Breast epithelium (tissue), 4 donors: ENCODE results near the gene MRTFB. TPM values are rescaled to one million over a fixed set of nuclear protein-coding genes. Genes with fewer than 3 reads are reported as not detected.
A peak's percentile ranks its signal among the peaks of the same experiment; 100 is the strongest.

Experiments used
- DNase-seq, 2 donors: peaks; one replicate each; pipeline ENCODE4 v3.0.0-alpha.2; 2019; ENCODE audit warnings: low spot score in 2 of 2
- H3K27ac ChIP-seq, 2 donors: fragments of 200-600 bp; sonication (generic) in 1 of 2; one replicate each; pipeline ENCODE4 v1.5.1; 2016 to 2019; ENCODE audit warnings: mild to moderate bottlenecking in 1 of 2
- H3K27me3 ChIP-seq, 2 donors: fragments of 200-600 bp; sonication (generic) in 1 of 2; one replicate each; pipeline versions ENCODE4 v1.5.1 to v1.6.0; 2017 to 2019; ENCODE audit warnings: control low read depth in 1 of 2, mild to moderate bottlenecking in 1 of 2
- H3K36me3 ChIP-seq: fragments of 200-600 bp; one replicate; pipeline ENCODE4 v1.5.1; 2019
- H3K4me1 ChIP-seq, 2 donors: fragments of 200-600 bp; sonication (generic); one replicate each; pipeline ENCODE4 v1.5.1; 2016 to 2019; ENCODE audit warnings: control low read depth in 1 of 2
- H3K4me3 ChIP-seq, 3 donors: fragments of 200-600 bp; sonication (generic); 1 replicate in 2 of 3; 2 replicates in 1 of 3; pipeline ENCODE4 v1.5.1; 2016 to 2019; ENCODE audit warnings: mild to moderate bottlenecking in 3 of 3, moderate library complexity in 2 of 3
- H3K9me3 ChIP-seq, 2 donors: fragments of 200-600 bp; sonication (generic) in 1 of 2; one replicate each; pipeline ENCODE4 v1.5.1; 2016 to 2019; ENCODE audit warnings: control low read depth in 1 of 2
- POLR2A ChIP-seq: fragments of 450-650 bp; IDR thresholded peaks from one replicate; pipeline ENCODE4 v1.6.1; 2016; ENCODE audit warnings: antibody characterized with exemption, mild to moderate bottlenecking, moderate library complexity
- POLR2AphosphoS5 ChIP-seq, 3 donors: sonication (generic); formaldehyde crosslinking; IDR thresholded peaks; one replicate each; pipeline ENCODE4 v1.6.1; 2017; ENCODE audit warnings: antibody characterized with exemption in 3 of 3
- intact Hi-C: fragments of 100-400 bp; cut with DNase I; formaldehyde crosslinking; loops from one replicate; pipeline ENCODE4 v1.15.1; 2023; ENCODE audit warnings: low total_unique reads
- total RNA-seq, 3 donors: library from RNA; depleted of rRNA; stranded (reverse); fragments of >200 nt; gene quantifications; one replicate each; pipeline ENCODE4 v1.1.0, GENCODE V29; 2016
- TF ChIP-seq, protein P1 (sequence below), 3 donors: fragments of 450-650 bp; IDR thresholded peaks; one replicate each; pipeline ENCODE4 v1.5.1; 2016 to 2017; ENCODE audit warnings: antibody characterized with exemption in 3 of 3, mild to moderate bottlenecking in 3 of 3, moderate library complexity in 3 of 3

The MRTFB gene
- total RNA-seq, 3 donors from 2014 or later: 49.9 to 115 (median 83.6) TPM

DNA sequence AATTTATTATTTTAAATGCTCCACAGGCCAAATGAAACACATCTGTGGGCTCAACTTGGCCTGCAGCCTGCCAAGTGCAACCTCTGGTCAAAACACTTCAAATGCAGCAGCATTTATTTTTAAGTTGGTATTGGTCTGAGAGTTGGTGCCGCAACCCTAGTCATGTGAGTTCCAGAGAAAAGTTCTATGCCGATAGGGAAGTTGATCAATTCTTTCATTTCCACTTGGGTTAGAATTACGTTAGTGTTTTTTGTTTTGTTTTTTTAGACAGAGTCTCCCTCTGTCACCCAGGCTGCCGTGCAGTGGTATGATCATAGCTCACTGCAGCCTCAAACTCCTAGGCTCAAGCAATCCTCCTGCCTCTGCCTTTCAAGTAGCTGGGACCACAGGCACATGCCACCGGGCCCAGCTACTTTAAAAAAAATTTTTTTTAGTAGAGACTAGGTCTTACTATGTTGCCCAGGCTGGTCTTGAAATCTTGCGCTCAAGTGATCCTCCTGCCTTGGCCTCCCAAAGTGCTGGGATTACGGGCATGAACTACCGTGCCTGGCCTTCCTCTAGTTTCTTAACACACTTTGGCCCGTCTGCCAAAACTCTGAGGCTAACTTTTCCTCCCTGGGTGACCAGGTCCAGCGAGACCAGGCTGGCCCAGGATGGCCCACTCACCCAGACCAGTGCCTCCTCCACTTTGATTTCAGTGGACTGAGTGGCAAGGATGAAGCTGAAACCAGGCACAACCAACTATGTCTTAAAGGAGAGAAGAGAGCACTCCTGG lies 221.1 kb downstream of the MRTFB start:
- Histone ChIP-seq H3K4me1 (no peaks in the 10 kb centered on the region), H3K36me3 (no peaks in the 10 kb centered on the region), H3K27me3 (no peaks in the 10 kb centered on the region), H3K9me3 (peaks cover 11 to 18% of the 10 kb centered on the region in 2 donors), H3K4me3 (no peak overlapping the region), H3K27ac (no peak overlapping the region)
- TF ChIP-seq POLR2A: no peak
- no peak for TF ChIP-seq POLR2AphosphoS5 (IDR thresholded peaks at IDR 0.05)
- DNase-seq: no peak
- intact Hi-C loops: no loop called here

GRCh38 chr16:14296663-14297062 lies 225.5 kb downstream of the MRTFB start:
- Histone ChIP-seq H3K27me3 (no peaks in the 10 kb centered on the region), H3K36me3 (no peaks in the 10 kb centered on the region), H3K4me1 (no peaks in the 10 kb centered on the region), H3K4me3 (no peak overlapping the region), H3K27ac (no peak overlapping the region), H3K9me3 (no peaks in the 10 kb centered on the region)
- TF ChIP-seq POLR2AphosphoS5 (IDR thresholded peaks at IDR 0.05) (no peak), POLR2A (no peak)
- TF ChIP-seq, protein P1, sequence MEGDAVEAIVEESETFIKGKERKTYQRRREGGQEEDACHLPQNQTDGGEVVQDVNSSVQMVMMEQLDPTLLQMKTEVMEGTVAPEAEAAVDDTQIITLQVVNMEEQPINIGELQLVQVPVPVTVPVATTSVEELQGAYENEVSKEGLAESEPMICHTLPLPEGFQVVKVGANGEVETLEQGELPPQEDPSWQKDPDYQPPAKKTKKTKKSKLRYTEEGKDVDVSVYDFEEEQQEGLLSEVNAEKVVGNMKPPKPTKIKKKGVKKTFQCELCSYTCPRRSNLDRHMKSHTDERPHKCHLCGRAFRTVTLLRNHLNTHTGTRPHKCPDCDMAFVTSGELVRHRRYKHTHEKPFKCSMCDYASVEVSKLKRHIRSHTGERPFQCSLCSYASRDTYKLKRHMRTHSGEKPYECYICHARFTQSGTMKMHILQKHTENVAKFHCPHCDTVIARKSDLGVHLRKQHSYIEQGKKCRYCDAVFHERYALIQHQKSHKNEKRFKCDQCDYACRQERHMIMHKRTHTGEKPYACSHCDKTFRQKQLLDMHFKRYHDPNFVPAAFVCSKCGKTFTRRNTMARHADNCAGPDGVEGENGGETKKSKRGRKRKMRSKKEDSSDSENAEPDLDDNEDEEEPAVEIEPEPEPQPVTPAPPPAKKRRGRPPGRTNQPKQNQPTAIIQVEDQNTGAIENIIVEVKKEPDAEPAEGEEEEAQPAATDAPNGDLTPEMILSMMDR (IDR thresholded peaks at IDR 0.05): no peak
- intact Hi-C loops: no loop called here
- no peak for DNase-seq

DNA sequence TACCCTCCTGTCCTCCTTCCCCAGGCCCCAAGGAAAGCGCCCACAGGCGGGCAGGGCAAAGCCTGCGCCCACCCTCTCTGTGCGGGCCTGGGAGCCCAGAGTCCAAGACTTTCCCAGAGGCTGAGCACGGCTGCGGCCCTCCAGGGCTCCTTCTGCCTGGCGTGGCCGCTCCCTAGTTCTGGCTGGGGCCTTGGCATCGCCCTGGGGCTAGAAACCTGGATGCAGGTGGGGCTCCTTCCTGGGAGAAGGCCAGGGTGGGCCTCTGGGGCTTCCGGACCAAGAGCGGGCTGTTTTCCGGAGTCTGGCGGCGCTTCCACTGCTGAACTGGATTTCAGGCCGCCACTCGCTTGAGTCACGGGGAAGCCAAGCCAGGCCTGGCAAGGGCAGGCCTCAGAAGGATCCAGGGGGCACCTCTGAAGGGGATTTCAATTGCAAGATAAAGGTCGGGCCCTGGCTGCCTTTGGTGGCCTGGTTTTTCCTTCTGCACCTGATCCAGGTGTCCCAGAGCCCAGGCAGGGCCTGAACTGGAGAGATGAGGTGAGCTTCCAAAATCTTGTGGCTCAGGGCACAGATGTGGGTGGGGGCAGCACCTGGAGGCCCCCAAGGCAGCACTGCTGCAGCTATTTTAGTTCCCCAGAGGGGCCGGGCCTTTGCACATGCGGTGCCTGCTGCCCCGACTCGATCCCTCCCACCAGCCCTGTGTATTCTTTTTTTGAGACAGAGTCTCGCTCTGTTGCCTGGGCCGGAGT lies 227.4 kb downstream of the MRTFB start:
- H3K4me3 ChIP-seq: no peak overlapping the region
- intact Hi-C loops: no loop called here
- no peaks in the 10 kb centered on the region for H3K9me3 ChIP-seq
- TF ChIP-seq POLR2A: no peak
- no peak for TF ChIP-seq POLR2AphosphoS5 (IDR thresholded peaks at IDR 0.05)
- TF ChIP-seq, protein P1 (IDR thresholded peaks at IDR 0.05): no peak
- H3K36me3 ChIP-seq: no peaks in the 10 kb centered on the region
- DNase-seq: no peak
- no peaks in the 10 kb centered on the region for H3K27me3 ChIP-seq
- no peak overlapping the region for H3K27ac ChIP-seq
- no peaks in the 10 kb centered on the region for H3K4me1 ChIP-seq

- H3K9me3 ChIP-seq: no peaks in the 10 kb centered on the region
- peak overlapping the region; percentile 89 to 91 (median 90) for H3K4me3 ChIP-seq
- DNase-seq: peak; percentile 60 to 71
- H3K36me3 ChIP-seq: no peaks in the 10 kb centered on the region
- TF ChIP-seq POLR2A: no peak
- peak in 2 of 3 donors; percentile 19 to 38 for TF ChIP-seq POLR2AphosphoS5 (IDR thresholded peaks at IDR 0.05)
- TF ChIP-seq, protein P1 (IDR thresholded peaks at IDR 0.05): peak; percentile 23 to 72 (median 64)
- no peaks in the 10 kb centered on the region for H3K4me1 ChIP-seq
- H3K27ac ChIP-seq: peak overlapping the region; percentile 39 to 61
- intact Hi-C loops: no loop called here
- H3K27me3 ChIP-seq: no peaks in the 10 kb centered on the region
Measured at GRCh38 chr16:14300705-14301168, 229.6 kb downstream of the MRTFB start.

DNA sequence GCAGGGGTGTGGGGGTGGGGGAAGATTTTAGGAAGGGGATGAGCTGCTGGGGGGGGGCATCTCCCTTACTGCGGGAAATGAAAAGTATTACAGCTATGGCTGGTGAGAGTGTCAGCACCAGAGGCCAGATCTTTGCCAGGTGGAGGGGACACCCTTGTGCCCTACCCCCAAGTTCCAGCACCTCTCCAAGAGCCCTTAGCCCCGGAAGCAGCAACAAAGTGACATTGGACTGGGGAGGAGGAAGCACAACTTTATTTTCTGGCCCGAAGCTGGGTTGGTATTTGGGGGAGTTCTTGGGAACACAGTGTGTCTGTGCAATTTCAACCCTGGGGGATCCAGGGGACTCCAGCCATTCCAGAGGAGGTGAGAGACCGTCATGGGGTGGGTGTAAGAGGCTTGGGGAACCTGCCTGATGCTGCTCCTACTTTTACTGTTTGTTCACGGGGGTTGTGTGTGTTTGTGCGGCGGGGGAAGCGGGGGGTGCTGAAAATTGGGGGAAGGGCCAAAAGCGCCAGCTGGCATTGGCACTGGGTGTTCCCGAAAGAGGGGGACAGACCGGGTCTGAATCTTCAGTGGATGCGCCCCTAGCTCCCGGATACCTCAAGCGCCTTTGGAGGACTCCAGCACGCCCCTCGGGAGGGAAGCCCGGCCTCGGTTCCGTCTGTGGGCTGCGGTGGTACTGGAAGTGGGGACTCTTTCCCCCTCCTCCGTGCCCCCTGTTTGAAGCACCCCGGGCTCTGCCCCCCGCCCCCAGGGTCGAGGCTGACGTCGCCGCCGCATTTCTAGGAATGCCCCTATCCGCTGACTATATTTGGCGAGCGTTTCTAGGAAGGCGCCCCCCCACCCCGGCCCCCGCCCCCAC lies 230.3 kb downstream of the MRTFB start:
- H3K4me3 ChIP-seq: peak overlapping the region; percentile 89 to 91 (median 90)
- H3K9me3 ChIP-seq: no peaks in the 10 kb centered on the region
- no peak for TF ChIP-seq POLR2A
- TF ChIP-seq, protein P1 (IDR thresholded peaks at IDR 0.05): no peak
- no peak for TF ChIP-seq POLR2AphosphoS5 (IDR thresholded peaks at IDR 0.05)
- no peaks in the 10 kb centered on the region for H3K27me3 ChIP-seq
- intact Hi-C loops: no loop called here
- no peaks in the 10 kb centered on the region for H3K36me3 ChIP-seq
- H3K27ac ChIP-seq: peak overlapping the region; percentile 39 to 61
- DNase-seq: no peak
- H3K4me1 ChIP-seq: no peaks in the 10 kb centered on the region
